ENCODE results near the gene BTBD1.
A peak's percentile ranks its signal among the peaks of the same experiment; 100 is the strongest.

BTBD1 gene

GRCh38 chr15:82985688-82986441, 81.2 kb downstream of the BTBD1 start, which contains the start of gene RAMAC:
TSS of gene RAMAC (plus strand) at chr15:82986210. CDS start at chr15:82989019, 2,809 bp downstream.
- peak; percentile 85 for DNase-seq

DNA sequence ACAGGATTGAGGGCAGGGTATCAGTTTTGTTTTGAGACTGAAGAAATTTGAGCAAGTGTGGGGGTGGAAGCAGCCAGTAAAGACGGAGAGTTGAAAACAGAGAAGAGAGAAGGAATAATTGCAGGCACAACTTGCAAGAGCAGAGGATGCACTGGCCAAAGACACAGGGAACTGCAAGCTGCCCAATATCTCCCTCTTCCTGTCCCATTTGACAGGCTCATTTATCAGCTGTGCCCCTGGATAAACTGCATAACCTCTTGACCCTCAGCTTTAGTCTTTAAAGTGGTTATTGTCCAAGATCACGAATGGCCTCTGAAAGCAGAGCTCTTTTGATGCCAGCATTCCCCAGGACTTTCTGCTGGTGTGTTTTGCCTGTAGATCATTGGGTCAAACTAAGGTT, 86.1 kb downstream of the BTBD1 start:
- no peak for DNase-seq

DNA sequence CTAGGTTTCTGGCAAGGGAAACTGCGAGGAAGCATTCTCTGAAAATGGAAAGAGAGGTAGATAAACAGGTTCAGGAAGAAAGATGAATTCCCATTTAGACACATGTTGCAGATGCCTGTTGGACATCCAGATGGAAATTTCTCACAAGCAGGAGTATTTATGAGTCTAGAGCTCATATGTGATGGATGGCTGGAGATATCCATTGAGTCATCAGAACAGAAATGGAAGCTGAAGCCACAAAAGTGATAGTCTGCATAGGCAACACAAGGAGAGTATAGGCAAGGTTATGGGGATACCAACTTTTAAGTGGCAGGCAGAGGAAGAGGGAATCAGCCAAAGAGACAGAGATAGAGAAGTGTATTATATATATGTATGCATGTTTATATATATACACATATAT, 87.3 kb downstream of the BTBD1 start:
- DNase-seq, result no peak

GRCh38 chr15:82978438-82978837, 88.6 kb downstream of the BTBD1 start:
- DNase-seq, result no peak

GRCh38 chr15:82977076-82977475, 90.0 kb downstream of the BTBD1 start:
- DNase-seq, result no peak

GRCh38 chr15:82972990-82973389, 94.1 kb downstream of the BTBD1 start:
- DNase-seq, result no peak

DNA sequence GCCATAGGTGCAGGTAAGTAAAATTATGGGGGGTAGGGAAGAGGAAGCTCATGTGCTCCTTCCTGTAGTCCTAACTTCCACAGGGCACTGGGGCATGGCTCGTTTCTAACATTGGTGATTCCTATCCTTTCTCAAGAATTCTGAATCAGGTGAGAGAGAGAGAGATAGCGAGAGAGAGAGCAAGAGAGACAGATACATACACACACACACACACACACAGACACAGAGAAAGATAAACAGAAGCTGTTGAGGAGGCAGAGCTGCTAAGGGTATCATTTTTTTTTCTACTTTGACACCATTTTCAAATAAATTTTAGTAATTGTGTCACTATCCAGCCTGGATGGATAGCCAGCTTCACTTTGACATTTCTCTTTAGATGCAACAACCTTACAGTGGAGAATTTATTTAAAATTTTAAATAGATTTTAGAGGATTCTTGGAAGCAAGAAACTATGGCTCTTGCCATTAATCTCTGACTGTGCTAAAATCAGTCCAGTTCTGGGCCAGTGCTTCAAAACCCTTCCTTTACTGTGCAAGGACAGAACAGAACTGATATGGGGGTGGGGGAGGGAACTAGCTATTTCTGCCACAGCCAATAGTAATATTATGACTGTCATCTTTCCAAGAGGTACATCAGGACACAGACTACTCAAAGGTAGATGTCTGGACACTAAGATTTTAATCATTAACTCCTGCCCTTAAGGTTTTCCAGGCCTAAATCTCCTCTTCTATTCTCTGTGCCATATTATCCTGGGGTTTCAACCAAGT, 95.7 kb downstream of the BTBD1 start:
- no peak for DNase-seq

DNA sequence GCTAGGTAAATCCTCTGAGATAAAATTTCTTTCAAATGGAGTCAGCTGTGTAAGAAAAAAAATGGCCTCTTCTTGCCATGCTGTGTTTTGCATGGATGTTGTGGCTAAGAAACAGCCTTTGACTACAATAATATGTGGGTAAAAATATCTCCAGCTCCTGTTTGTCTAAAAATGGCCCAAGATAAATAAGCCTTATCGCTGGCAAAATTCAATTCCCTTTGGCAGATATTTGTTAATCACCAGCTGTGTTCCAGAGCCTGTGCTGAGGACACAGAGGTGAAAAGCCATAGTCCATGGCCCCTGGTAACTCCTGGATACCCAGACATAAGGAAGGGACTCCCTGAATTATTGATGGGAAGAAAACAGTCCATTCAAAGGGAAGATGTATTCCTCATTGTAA, 96.4 kb downstream of the BTBD1 start:
- no peak for DNase-seq

DNA sequence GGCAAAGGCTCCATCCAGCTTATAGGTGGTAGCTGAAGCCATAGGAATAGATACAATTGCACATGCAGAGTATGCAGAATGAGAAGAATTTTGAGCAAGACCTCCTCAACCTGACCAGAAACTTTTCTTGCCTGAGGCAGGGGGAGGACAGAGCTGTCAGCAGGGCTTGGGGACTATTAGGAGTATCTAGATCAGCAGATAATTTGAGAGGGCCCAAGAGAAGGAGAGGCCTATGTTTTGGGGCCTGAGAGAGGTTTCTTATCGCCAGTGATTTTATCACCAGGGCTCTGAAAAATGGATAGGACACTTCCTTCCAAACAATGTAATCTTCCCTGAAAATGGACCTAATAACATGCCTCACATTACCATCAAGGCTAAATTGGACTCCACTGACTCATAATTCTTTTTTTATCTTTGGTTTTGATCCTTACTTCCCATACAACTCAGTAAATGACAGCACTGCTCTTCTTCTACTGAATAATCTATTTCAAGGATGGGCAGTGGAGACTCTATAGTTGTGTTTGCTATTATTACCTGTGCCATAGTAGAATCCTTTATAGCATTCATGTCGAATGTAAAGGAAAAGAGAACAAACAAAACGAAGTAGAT, 96.9 kb downstream of the BTBD1 start:
- no peak for DNase-seq

DNA sequence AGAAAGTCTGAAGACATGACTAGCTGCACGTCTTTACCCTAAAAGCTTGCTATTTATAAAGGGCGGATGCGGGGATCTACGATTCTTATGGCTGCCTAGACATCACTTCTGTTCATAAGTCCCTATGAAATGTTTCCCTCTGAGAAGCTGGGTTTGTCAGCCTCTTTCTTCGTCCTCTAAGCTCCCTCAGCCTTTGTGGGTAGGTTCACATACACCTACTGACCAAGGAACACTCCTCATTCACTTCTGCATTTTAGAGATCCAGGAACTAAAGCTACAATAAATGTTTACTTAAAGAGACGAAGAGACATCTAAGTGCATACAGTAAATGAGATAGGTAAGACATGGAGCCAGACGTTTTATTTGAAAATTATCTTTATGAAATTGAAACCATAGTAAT, 97.7 kb downstream of the BTBD1 start:
- no peak for DNase-seq

DNA sequence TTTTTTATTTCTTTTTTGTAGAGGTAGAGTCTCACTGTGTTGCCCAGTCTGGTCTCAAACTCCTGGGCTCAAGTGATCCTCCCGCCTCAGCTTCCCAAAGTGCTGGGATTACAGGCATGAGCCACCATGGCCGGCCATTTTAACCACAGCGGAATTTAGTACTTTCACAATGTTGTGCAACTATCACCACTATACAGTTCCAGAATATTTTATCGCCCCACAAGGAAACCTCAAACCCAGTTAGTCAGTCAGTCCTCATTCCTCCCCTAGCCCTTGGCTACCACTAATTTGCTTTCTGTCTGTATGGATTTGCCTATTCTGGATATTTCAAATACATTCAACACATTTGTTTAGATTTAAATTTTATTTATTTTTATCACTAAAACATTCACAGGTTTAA, 99.0 kb downstream of the BTBD1 start:
- no peak for DNase-seq

DNA sequence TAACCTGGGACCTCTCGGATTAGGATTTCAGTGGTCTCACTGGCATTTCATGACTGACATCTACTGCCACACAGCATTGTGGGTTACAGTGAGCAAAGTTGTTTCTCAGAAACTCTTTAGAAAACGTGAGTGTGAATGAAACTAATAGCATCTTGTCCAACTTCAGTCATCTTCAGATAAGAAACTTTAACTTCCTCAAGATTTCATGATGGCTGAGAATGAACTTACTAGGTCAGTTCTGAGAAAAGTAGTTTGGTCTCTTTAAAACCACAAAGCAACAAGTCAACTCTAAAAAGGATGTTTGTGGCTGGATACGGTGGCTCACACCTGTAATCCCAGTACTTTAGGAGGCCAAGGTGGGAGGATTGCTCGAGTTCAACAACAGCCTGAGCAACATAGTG, 100.4 kb downstream of the BTBD1 start:
- DNase-seq, result no peak

Data from activated effector memory CD4-positive, alpha-beta T cell treated with Interleukin-2 at 50 U/mL for 16 hours (primary cell).